ENCODE data around the gene TP53AIP1.
A peak's percentile ranks its signal among the peaks of the same experiment; 100 is the strongest.

The TP53AIP1 gene

DNA sequence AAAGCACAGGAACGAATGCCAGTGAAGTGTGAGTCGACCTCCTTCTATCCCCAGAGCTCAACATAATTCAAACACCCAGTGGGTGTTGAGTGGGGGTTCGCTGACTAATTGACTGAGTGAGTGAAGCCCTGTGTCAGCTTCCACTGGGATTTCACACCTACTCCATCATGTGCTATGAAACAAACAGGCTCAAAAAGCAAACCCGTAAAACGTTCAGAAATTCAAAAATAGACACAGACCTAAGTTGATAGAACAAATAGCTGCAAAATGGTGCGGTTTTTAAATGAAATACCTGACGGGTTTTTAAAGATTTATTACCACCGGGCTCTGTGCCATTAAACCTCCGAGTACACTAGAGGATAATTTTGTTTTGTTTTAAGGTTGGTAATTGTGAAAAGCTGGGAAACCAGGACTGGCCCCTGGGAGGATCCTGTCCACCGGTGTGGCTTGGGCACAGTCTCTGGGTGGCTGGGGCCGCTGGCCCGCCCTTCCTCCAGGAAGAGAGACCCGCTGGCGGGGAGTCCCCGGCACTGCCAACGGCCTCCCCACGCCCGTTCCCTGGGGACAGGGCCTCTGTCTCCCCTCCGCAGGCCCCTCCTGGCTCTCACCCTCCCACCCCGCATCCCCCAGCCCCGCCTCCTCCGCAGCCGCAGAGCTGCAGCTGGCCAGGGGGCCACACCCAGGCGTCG is 37.9 kb downstream of the TP53AIP1 start:
- no peak for DNase-seq (ENCODE audit: low read depth)
- H3K4me3 ChIP-seq (ENCODE audit: low read length): peak overlapping the region; percentile 47
- TF ChIP-seq, protein P1, sequence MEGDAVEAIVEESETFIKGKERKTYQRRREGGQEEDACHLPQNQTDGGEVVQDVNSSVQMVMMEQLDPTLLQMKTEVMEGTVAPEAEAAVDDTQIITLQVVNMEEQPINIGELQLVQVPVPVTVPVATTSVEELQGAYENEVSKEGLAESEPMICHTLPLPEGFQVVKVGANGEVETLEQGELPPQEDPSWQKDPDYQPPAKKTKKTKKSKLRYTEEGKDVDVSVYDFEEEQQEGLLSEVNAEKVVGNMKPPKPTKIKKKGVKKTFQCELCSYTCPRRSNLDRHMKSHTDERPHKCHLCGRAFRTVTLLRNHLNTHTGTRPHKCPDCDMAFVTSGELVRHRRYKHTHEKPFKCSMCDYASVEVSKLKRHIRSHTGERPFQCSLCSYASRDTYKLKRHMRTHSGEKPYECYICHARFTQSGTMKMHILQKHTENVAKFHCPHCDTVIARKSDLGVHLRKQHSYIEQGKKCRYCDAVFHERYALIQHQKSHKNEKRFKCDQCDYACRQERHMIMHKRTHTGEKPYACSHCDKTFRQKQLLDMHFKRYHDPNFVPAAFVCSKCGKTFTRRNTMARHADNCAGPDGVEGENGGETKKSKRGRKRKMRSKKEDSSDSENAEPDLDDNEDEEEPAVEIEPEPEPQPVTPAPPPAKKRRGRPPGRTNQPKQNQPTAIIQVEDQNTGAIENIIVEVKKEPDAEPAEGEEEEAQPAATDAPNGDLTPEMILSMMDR (IDR thresholded peaks at IDR 0.05; ENCODE audit: insufficient read depth, low read depth, low read length, missing control alignments): no peak

DNA sequence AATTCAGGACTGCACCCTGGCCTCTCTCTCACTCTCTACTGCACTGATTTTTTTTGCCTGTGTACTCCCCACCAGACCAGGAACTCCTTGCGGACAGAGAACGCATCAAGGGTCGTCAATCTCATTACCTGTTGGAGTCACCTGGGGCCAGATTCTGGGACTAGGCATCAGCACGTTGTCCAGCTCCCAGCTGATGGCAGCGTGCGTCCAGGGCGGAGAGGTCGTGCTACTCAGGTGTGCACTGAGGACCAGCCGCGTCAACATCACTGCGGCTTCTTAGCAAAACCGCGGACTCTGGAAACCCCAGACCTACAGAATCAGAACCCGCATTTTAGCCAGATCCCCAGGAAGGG is 38.4 kb downstream of the TP53AIP1 start:
- H3K4me3 ChIP-seq (ENCODE audit: low read length): no peak overlapping the region
- TF ChIP-seq, protein P1 (IDR thresholded peaks at IDR 0.05; ENCODE audit: insufficient read depth, low read depth, low read length, missing control alignments): no peak
- DNase-seq (ENCODE audit: low read depth): no peak

DNA sequence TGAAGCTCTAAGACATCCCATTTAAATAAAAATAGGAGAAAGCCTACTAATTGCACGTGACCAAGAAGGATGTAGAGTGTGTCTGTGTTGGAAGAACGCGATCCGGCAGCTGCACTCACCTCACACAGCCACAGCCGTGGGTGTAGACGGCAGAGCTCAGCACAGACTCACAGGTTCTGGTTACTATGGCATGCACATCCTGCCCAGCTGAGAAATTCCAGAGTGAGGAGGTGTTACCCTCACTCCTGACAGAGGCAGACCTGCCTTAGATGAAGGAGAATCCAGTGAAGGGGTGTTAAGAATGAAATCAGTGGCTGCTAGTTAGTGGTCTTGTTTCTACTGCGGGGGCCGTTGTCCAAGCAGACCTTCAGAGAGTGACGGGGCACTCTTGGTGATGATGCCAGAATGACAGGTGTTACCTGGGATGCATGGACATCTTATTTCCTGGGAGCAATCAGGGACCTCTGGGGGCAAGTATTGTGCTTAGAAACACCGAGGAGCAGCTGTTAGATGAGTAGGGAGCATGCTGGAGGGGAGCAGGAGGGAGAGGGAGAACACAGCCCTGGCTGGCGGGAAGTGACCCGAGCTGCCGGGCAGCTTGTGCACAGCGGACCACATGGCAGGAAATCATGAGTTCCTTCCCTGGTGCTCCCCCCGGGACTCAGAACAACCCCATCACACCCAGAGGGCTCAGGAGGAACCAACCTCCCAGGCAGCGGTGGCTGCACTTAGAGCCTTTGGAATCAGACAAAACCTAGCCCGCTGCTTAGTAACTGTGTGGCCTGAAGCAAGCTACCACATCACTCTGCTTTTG is 39.2 kb downstream of the TP53AIP1 start:
- DNase-seq (ENCODE audit: low read depth): peak; percentile 88
- TF ChIP-seq, protein P1 (IDR thresholded peaks at IDR 0.05; ENCODE audit: insufficient read depth, low read depth, low read length, missing control alignments): no peak
- no peak overlapping the region for H3K4me3 ChIP-seq (ENCODE audit: low read length)

DNA sequence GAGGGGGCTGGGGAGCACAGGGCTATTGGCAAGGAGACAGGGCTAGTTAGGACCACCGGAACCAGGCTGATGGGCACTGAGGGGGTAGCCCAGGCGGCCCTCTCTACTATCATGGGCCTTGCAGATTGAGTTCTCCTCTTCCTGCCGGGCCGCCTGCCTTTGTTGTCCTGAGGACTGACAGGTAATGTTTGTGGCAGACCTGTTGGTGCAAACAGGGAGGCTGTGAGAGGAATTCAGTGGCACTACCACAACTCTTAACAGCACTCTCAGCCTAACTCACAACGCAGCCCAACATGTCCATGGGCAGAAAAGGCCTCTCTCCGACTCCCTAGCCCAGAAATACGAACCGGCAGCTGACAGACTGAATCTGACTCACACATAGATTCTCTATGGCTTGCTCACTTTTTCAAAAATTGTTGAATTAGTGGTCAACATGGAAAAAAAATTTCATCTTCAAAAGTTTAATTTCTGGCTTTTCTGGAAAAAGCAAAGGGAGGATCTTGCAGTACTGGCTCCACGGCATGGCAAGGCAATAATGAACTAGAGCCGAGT is 40.1 kb downstream of the TP53AIP1 start:
- H3K4me3 ChIP-seq (ENCODE audit: low read length): no peak overlapping the region
- TF ChIP-seq, protein P1 (IDR thresholded peaks at IDR 0.05; ENCODE audit: insufficient read depth, low read depth, low read length, missing control alignments): no peak
- DNase-seq (ENCODE audit: low read depth): peak; percentile 68

DNA sequence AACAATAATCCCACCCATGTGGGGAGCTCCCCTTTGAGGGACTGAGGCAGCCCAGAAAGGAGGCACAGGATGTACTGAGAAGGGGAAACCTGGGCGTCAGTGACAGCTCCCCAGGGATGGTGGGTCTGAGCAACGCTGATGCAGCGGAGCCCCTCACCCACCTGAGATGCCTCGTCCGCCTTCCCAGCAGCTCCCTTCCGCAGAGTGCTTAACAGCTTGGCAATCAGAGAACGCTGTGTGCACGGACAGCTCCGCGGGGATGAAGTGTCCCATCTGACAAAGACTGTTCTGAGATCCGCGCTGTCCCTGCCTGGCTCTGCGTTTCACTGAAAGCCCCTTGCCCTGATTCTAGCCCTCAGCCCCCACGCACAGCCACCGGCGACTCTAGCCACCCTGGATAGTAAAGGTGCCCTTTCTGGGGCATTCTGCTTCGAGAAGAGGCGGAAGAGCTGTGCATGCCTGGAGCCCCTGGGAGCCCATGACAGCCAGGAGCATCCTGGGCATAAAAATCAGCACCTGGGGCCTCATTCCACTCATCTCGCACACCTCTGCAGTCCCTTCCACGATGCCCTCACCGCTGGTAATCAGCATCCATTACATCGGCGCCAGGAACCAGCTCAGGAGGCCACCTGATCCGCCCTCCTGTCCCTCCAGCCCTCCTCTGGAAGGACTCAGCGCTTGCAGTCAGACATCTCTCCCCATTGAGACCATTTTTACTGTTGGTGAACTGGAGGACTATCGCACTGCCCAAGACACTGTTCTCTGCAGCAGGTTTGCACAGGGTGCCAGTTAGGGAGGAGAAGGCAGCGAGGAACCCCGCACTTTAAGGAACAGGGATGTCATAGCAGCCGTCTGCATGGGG is 40.8 kb downstream of the TP53AIP1 start:
- DNase-seq (ENCODE audit: low read depth): no peak
- H3K4me3 ChIP-seq (ENCODE audit: low read length): no peak overlapping the region
- TF ChIP-seq, protein P1 (IDR thresholded peaks at IDR 0.05; ENCODE audit: insufficient read depth, low read depth, low read length, missing control alignments): no peak

DNA sequence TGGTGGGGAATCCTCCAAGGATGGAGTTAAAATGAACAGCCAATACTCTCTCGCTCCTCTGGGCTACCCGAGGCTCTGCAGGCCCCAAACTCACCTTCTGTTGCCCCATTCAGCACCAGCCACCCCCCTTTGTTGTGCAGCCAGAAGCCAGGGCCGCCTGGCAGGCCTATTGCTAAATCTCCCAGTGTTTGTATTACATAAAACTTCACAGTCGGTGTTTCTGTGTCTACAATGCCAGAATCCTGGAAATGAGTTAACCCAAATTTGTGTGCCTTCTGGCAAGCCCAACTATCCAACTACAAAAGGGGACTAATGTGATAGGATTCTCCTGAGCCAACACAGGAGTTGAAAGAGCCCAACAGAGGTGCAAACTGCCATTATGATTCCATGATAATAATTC is 42.2 kb downstream of the TP53AIP1 start:
- DNase-seq (ENCODE audit: low read depth): no peak
- H3K4me3 ChIP-seq (ENCODE audit: low read length): no peak overlapping the region
- TF ChIP-seq, protein P1 (IDR thresholded peaks at IDR 0.05; ENCODE audit: insufficient read depth, low read depth, low read length, missing control alignments): no peak
